Activated CD4-positive, CD25-positive, alpha-beta regulatory T cell treated with anti-CD3 and anti-CD28 coated beads, Interleukin-2, amount 50 U/mL, for 16 hours (primary cell): ENCODE results near the gene TAPBP.
A peak's percentile ranks its signal among the peaks of the same experiment; 100 is the strongest.
"Not testable (repeated sequence)": the region's sequence is repeated elsewhere in the genome, so short reads cannot be mapped to it uniquely, and the experiment has no call there.

Experiments used
- DNase-seq: peaks from one replicate; pipeline ENCODE4 v3.0.0-alpha.2; 2020; ENCODE audit warnings: low read depth, low spot score

TAPBP gene

GRCh38 chr6:33296797-33297405, 17.0 kb downstream of the TAPBP start:
- no peak for DNase-seq

GRCh38 chr6:33295621-33296369, 18.1 kb downstream of the TAPBP start:
- no peak for DNase-seq

GRCh38 chr6:33294086-33294823, 19.6 kb downstream of the TAPBP start:
- no peak for DNase-seq

GRCh38 chr6:33292996-33293682, 20.7 kb downstream of the TAPBP start:
- DNase-seq = no peak

- DNase-seq = no peak
Measured at GRCh38 chr6:33290459-33290858, 23.4 kb downstream of the TAPBP start.

GRCh38 chr6:33289784-33290315, 24.0 kb downstream of the TAPBP start:
- DNase-seq = no peak

- DNase-seq = peak; percentile 73
Measured at GRCh38 chr6:33288921-33289783, 24.7 kb downstream of the TAPBP start, which contains the start of the genes PFDN6 and WDR46. Gene PFDN6 (plus strand): TSS chr6:33289601. CDS start chr6:33289857, 256 bp downstream. Gene WDR46 (minus strand): TSS chr6:33289239. CDS start chr6:33289170, 69 bp downstream.

- no peak for DNase-seq
Measured at GRCh38 chr6:33288141-33288920, 25.5 kb downstream of the TAPBP start.

GRCh38 chr6:33286946-33287914, 26.6 kb downstream of the TAPBP start:
- DNase-seq = no peak

GRCh38 chr6:33285214-33285613, 28.7 kb downstream of the TAPBP start:
- not testable (repeated sequence) for DNase-seq

- no peak for DNase-seq
Measured at GRCh38 chr6:33280539-33280938, 33.3 kb downstream of the TAPBP start.

- DNase-seq = no peak
Measured at GRCh38 chr6:33279971-33280511, 33.8 kb downstream of the TAPBP start.

GRCh38 chr6:33279257-33279695, 34.6 kb downstream of the TAPBP start:
- no peak for DNase-seq

- no peak for DNase-seq
Measured at GRCh38 chr6:33278810-33279209, 35.1 kb downstream of the TAPBP start.

- no peak for DNase-seq
Measured at GRCh38 chr6:33278392-33278741, 35.5 kb downstream of the TAPBP start.

GRCh38 chr6:33277663-33278391, 36.1 kb downstream of the TAPBP start:
- no peak for DNase-seq

- DNase-seq = peak; percentile 39
Measured at GRCh38 chr6:33276864-33277662, 36.8 kb downstream of the TAPBP start, which contains the start of gene B3GALT4. Gene B3GALT4 (plus strand): TSS chr6:33277123. CDS start chr6:33277420, 297 bp downstream.
